Activated T-cell treated with anti-CD3 and anti-CD28 coated beads, Interleukin-2, amount 50 U/mL, for 48 hours (primary cell): ENCODE results near the gene CSPG4.
A peak's percentile ranks its signal among the peaks of the same experiment; 100 is the strongest.
"Not testable (repeated sequence)": the region's sequence is repeated elsewhere in the genome, so short reads cannot be mapped to it uniquely, and the experiment has no call there.

Experiments
- DNase-seq, 2 experiments: peaks; one replicate each; pipeline ENCODE4 v3.0.0-alpha.2; 2020

Gene CSPG4

DNA sequence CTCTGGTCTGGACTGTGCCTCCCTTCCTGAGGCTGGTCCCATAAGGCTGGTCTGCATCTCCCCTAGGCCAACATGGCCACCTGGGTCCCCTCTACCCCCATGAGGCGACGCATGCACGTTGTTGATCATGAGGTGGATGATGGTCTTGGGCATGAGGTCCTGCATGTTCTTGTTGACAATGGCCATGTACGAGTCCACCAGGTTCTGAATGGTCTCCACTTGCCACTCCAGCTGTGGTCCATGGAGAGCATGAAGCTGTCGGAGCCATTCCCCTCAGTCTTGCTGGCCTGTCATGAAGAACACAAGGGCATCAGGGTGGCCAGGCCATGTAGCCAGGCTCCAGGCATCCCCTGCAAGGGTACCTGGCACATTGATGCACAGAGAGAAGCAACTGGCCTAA lies 27.1 kb upstream of the CSPG4 start:
- DNase-seq = no peak

DNA sequence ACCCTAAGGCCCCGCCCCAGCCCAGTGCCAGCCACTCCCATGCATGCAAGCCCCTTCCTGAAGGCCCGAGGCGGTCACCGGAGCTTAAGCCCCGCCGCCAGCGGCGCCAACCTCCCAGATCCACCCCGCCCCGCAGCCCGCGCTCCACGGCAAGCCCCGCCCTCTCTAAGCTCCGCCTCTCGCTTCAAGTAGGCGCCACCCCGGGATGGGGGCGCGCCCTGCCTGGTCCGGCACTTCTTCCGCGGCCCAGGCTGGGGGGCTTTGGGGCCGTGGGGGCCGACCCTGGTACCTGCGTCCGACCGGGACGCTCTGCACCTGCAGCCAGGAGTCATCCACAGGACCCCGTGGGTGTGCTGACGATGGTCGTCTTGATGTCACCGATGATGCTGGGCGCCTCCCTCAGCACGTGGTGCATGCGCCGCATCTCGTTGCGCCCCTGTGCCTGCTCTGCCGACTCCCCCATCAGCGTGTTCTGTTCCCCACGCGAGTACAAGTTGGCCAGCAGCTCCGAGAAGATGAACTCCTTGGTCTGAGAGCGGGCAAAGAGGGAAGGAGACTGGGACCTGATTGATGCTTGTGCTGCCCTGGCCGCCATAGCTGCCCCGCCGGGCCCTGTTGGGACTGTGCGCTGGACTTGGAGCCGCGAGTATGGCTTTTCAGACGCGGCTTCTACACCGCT lies 26.1 kb upstream of the CSPG4 start:
- DNase-seq = peak; percentile 95

DNA sequence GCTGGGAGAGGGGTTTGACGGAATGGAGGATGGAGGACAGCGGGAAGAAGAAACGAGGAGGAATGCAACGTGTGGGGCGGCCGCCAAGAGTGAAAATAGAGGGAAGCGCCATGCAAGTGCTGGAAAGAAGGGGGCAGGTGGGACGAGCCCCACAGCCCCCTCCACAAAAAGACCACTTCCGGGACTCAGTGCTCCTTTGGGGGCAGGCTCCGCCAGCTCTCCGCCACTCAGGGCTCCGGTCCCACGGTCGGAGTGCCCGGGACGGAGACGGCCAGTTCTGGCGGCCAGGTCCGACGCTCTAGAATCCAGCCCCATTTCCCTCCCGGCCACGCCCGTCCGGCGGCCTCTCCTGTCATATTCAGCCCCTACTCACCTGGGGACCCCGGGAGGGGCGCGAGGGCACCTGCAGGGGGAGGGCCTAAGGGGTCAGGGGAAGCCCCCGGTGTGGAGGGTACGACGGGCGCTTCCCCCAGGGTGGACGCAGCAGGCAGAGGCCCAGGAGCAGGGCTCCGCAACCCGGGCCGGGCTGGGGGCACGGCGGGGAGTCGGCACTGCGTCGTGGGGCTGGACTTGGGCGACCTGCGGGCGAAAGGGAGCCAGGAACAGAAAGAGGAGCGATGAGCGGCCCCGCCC lies 25.5 kb upstream of the CSPG4 start:
- DNase-seq = no peak

DNA sequence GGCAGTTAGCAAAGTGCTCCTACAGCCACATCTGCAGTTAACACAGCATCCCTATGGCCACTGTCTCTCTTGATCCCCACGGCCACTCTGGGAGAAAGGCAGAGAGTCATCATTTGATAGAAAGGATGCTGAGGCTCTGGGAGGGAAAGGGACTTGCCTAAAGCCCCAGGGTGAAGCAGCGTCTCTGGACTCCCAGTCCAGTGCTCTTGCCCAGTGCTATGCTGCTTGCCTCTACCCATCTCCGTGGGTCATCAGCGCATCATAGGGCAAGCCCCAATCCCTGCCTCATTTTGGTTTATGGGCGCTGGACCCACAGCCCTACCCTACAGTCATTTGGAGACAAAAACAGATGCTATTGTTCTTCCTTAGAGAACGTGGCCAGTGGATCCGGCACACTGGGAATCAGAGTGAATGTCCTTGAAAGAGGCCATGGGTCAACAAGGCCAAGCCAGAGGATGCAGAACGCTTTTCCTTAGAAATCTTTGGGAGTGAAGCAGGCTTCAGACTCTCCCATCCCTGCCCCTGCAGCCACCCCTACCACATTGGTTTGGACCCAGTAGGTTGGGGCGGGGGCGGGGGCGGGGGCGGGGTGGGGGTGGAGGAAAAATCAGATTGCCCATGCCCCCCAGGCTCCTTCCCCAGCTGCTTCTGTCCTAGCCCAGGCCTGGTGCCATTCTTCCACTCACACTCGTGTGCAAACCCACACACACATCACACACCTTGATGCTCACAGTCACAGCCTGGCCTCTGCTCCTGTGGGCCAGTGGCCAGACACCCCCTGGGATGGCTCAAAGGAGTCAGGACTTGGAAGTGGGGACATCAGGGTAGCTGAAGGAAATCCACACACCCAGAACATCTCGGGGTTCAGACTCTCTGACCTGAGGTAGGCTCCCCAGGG lies 24.7 kb upstream of the CSPG4 start:
- DNase-seq = not testable (repeated sequence)

DNA sequence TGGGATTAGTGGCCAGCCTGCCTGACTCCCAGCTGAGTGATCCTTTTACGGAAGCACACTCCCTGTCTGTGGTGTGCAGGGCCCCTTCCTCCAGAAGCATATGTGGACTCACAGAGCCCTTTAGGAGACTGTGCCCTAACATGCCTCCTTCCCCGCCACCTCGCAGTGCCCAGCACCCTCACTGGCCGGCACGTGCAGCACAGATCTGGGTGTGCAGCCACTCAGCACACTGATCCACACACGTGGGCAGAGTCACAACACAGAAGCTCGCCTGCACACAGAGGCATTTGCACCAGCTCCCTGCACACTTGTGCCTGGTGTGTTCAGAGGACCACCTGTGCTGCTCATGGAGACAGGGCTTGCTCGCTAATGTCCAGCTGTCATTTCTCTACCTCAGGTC lies 23.6 kb upstream of the CSPG4 start:
- DNase-seq = no peak

DNA sequence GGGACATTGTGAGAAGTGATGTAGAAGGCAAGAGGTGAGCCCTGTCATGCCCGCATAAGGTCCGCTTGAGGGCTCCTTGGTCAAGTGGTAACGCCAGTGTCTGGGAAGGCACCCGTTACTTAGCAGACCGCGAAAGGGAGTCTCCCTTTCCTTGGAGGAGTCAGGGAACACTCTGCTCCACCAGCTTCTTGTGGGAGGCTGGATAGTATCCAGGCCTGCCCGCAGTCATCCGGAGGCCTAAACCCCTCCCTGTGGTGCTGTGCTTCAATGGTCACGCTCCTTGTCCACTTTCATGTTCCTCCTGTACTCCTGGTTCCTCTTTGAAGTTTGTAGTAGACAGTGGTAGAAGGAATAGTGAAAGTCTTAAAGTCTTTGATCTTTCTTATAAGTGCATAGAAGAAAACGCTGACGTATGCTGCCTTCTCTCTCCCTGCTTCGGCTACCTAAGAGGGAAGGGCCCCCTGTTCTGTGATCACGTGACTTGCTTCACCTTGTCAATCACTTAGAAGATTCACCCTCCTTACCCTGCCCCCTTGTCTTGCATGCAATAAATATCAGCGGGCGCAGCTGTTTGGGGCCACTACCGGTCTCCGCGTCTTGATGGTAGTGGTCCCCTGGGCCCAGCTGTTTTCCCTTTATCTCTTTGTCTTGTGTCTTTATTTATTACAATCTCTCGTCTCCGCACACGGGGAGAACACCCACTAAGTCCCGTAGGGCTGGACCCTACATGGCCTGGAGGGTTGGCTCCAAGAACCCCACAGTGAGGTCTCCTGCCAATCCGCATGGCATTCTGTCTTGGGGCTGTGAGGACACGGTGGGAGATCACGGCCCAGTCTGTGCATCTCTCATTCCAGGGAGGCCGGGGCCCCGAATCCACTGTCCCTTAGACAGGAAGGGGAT lies 22.5 kb upstream of the CSPG4 start:
- DNase-seq = not testable (repeated sequence)

DNA sequence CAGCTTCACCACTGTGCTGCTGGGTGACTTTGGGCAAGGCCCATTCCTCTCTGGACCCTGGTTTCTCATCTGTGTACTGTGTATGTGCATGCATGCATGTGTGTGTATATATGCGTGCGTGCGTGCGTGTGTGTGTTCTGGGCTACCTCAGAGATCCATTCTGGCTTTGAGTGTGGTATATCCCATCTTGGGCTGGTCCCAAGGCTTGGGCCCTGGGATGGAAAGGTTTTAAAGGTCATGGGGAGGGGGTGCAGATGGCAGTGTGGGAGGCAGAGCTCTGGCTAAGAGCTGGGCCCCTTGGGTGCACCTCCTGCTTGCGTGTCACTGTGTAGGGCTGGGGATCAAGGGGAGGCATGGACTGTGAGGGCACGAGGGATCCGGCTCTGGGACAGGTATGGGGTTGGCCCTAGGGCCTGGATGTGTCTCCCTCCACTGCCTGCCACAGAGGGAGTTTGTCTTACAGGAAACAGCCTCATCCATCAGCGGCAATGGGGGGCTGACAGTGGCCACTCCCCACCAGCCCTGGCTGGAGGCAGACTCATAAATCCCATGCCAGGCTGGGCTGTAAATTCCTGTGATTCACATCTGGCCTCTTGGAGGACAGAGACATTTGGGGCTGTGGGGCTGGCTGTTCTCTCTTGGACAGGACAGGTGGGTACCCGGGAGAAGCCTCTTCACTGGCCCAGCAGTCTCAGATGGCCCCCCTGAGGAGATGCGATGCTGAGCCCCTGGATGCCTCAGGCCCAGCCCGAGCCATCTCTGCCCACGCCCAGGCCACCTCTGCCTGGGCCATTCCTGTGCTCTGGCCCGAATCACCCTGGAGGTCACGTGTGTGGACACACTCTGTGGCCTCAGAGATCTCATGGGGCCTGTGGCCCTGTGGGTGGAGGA lies 21.4 kb upstream of the CSPG4 start:
- DNase-seq = no peak

DNA sequence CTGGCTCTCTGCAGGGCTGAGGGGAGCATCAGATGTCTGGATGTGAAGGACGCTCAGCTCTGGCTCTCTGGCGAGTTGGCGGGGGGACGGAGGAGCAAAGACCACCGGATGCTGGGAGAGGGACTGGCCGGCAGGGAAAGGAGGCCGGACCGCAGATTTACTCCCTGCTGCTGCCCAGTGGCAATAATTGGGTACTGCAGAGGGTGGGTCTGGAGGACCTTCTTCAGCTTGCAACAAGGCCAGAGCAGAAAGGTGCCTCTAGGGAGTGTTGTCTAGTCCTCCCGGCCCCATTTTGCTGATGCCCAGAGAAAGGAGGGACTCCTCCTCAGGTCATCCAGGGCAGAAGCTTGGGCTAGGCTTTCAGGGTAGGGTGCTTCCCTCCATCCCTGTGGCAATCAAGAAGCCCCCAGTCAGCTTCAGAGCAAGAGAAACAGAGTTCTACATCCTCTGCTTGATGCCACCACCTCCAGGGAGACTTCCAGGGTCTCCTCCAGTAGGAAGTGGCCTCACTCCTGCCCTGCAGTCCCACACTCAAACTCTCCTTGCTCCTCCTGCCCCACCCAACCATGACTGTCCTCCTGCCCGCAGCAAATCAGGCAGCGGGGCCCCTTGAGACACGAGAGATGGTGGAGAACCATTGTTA lies 20.3 kb upstream of the CSPG4 start:
- peak; percentile 63 to 75 for DNase-seq

DNA sequence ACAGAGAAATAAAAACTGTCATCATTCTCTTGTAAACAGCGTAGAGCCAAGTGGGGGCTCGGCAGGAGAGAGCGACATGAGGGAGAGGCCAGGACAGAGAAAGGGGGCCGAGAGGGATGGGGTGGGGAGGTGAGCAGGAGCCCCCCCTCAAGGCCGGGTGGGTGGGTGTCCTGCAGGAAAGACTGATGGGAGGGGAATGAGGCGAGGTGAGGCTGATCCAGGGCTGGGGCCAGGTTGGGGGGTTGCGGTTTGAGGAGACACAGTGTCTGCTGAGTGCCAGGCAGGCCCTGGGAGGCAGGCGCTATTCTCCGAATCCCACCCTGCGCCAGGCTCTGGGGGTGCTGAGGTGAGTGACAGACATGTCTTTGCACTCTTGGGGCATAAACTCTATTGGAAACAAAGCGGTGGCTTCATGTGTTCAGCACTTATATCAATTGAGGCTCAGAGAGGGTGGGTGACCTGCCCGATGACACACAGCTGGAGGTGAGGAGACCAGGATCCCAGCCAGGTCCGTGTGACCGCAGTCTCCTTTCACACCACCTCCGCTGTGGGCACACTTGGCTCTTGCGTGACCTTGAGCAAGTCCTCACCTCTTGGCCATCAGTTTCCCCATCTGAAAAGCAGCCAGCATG lies 19.6 kb upstream of the CSPG4 start:
- DNase-seq = no peak

DNA sequence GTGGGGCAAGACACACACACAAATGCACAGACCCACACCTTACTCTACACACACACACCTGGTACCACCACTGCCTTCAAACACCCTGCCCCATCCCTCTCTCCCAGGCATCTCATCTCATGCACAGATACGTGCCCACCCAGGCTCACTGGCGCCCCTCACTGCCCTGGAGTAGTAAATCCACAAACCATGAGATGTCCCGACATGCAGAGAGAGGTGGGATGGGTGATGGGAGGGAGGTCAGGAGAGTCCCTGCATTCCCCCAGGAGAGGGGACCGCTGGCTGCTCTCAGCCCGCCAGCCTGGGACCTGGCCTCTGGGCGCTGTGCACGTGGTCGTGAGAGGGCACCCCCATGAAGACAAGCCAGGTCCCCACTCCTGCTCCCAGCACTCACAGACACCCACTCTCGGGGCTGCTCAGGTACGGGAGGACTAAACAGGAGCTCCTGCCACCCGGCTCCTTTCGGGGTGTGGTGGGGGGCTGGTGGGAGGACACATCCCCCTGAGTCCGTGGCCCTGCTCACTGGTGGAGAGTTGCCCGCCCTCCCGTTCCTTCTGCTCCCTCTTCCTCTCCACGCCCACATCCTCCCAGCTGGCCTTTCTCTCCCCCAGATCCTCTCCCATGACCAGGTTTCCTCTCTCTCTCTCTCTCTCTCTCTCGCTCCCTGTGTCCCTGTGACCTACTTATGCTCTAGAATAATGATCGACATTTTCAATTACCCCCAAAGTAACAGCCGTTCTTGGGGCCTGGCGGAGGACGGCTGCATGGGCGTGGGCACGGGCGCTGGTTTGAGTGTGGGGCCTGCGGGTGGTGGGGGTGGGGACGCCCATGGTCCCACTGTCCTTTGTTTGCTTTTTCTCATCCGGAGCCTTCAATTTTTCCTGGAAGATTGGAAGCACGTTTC lies 18.9 kb upstream of the CSPG4 start:
- DNase-seq = no peak

DNA sequence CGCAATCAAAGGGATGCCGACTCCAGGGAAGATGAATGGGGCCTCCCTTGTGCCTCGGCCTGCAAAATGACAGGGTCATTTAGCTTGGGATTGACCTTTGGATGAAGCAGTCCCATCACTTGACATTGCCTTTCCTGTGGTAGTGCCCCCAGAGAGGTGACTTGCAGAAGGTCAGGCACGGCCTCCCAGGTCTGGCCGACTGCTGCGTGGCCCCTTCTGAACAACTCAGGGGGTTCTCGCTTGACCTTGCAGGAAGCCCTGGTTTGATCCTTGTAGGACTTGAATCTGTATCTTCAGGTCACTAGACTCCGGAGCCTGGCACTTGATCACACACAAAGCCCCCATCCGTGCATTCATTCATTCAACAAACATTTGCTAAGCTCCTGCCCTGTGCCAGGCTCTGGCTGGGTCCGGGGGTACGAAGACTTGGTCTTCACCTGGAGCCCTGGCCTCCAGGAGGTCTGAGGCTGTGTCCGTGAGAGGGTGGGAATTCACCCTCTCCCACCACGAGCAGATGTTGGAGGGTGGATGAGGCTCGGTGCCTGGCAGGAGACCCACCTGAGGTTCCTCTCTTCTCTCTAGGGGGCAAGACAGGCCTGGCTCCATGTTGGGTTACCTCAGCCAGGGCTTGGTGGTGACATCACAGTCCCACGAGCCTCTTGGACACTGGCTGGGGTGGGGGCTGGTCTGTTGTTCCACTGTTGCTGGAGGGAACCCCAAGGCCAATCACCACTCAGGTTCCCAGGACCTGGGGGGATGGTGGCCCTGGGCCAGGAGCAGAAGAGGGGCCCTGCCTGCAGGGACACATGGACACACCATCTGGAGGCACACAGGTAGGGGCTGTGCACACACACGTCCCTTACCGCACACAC lies 18.0 kb upstream of the CSPG4 start:
- DNase-seq = not testable (repeated sequence)

DNA sequence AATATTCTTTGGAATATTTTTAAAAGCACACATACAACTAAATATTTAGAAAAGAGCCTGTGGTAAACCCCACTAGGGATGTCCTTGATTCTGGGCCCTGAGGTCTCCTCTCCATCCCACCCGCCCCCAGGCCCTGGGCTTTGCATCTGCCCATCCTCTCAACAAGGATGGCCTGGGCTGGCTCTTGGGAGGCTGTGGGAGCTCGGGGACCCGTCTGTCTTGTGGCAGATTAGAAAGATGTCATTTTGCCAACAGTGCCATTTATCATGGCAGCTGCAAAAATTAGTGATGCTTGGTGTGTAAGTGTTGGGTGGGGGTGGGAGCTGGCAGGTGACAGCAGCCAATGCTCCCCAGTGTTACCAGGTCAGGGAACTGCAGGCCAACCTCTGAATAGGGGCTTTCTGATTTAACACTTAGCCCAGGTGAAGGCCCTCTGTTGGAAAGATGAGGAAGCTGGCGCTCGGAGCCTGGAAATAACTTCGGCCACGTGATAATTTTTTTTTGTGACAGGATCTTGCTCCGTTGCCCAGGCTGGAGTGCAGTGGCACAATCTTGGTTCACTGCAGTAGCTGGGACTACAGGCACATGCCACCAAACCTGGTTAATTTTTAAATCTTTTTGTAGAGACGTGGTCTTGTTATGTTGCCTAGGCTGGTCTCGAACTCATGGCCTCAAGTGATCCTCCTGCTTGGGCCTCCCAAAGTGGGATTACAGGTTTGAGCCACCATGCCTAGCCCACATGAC lies 16.9 kb upstream of the CSPG4 start:
- no peak for DNase-seq

DNA sequence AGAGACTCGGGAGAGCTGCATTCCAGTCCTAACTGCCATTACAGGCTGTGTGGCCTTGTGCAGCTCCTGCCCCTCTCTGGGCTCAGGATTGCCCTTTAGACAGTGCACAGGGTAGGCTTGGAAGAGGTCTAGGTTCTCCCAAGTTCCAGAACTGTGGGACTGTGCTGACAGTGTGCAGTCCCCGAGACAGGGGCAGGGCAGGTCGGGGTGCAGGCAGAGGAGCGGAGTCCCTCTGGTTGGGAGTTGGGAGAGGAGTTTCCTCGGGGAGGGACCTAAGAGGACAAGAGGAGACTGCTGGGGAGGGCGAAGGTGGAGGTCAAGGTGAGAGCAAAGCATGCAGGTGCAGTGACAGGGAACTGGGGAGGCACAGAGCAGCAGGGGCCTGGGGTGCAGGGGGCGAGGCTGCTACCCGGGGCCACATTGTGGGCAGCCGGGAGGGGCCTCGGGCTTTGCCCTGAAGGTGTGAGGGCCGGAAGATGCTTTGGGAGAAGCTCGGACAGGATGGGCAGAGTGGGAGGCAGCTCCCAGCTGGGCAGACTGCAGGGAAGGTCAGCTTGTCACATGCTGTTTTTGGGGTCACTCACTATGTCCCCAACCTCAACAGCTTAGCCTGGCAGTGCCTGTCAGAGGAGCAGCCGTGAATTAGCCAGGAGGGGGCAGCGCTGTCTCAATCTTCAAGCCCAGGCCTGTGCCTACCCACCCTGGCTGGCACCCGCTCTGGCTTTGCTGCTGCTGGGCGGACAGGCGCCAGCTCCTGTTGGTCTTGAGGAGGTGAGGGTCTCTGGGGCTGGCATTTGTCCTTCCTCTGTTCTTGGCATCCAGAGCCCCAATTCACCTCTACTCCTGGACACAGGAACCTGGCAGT lies 15.4 kb upstream of the CSPG4 start:
- peak; percentile 79 to 83 for DNase-seq

DNA sequence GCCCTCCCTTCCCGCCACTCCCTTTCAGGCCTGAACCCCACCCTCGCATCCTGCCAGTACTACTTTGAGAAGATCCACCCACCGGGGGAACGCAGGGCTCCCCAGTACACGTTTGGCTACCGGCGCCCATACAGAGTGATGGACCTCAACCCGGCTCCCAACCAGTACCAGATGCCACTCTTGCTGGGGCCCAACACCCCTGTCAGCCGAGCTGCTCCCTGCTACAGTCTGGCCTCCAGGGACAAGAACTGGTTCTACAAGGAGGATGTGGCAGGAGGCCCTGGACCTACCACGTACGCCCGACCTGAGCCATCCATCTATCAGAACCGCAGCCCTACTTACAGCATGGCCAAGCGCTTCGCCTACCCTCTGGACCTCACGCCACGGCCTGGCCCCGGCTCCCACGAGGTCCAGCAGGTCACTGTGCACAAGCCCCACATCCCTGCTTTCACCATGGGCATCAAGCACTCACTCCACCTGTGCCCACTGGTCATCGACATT lies 14.4 kb upstream of the CSPG4 start:
- DNase-seq = no peak

DNA sequence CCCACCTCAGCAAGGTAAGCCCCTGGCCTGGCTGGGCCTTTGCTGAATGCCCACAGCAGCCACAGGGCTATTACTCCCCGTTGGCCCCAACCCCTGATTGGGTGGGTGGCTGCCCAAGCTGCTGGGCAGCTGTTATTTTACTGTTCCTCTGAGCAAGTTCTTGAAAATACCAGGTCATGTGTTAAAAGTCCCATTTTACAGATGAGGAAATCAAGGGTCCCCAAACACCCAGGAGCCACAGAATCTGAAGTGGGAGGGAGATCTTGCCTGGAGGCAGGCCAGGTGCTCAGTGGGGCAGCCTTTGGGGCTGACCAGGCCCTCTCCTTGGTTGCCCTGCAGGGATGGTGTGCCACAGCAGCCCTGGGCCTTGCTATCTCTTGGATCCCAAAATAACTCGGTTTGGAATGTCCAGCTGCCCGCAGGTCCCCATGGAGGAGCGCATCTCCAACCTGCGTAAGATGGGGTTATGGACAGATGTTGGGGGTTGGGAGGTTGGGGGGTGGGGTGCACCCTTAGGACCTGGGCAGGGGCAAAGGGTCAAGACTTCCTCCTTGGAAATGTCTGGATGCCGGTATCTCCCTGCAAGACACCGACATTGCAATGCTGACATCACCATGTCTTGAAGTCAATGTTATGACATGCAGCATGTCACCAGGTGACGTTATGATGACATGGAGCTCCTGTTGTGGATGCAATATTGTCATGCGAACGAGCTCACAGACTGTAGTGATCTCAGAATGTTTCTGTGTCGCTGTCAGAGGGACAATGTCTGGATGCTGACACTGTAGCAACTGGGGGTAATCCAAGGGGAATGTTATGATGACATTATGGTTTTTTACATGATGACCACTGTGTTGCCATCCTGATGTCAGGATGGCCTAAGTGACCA lies 13.3 kb upstream of the CSPG4 start:
- no peak for DNase-seq
